Heart right ventricle (tissue), 16 donors: ENCODE data around the gene DOCK9. TPM values are rescaled to one million over a fixed set of nuclear protein-coding genes. Genes with fewer than 3 reads are reported as not detected.

ENCODE experiments used
- ATAC-seq, 8 donors: fragments of 200-7000 bp; cut with Tn5 transposase; one replicate each; pipeline ENCODE4 v1.9.1; 2020; ENCODE audit warnings: mild to moderate bottlenecking in 8 of 8, moderate library complexity in 8 of 8, moderate number of reproducible peaks in 1 of 8
- DNase-seq, 2 donors: peaks; one replicate each; pipeline ENCODE4 v3.0.0-alpha.2; 2020
- H3K27ac ChIP-seq, 10 donors: fragments of 200-600 bp; sonication (generic) in 2 of 10; one replicate each; pipeline versions ENCODE4 v1.5.0 to v1.8.0; 2020 to 2022; ENCODE audit warnings: mild to moderate bottlenecking in 3 of 10
- H3K27me3 ChIP-seq, 7 donors: fragments of 200-600 bp; one replicate each; pipeline ENCODE4 v1.8.0; 2021 to 2022; ENCODE audit warnings: mild to moderate bottlenecking in 2 of 7
- H3K36me3 ChIP-seq, 9 donors: fragments of 200-600 bp; sonication (generic) in 1 of 9; one replicate each; pipeline versions ENCODE4 v1.5.0 to v1.8.0; 2020 to 2022; ENCODE audit warnings: mild to moderate bottlenecking in 2 of 9
- H3K4me1 ChIP-seq, 9 donors: fragments of 200-600 bp; sonication (generic) in 1 of 9; one replicate each; pipeline versions ENCODE4 v1.5.0 to v1.8.0; 2020 to 2022; ENCODE audit warnings: mild to moderate bottlenecking in 4 of 9
- H3K4me3 ChIP-seq, 10 donors: fragments of 200-600 bp; sonication (generic) in 2 of 10; one replicate each; pipeline versions ENCODE4 v1.5.0 to v1.8.0; 2020 to 2022; ENCODE audit warnings: mild to moderate bottlenecking in 7 of 10, moderate library complexity in 2 of 10
- H3K9me3 ChIP-seq, 11 donors: fragments of 200-600 bp in 10 of 11; sonication (generic) in 2 of 11; one replicate each; pipeline versions ENCODE4 v1.5.0 to v1.8.0; 2013 to 2022; ENCODE audit warnings: mild to moderate bottlenecking in 2 of 11, control low read depth in 1 of 11, moderate library complexity in 1 of 11
- WGBS, 2 donors: extraction: QIAGEN DNeasy Blood & Tissue Kit; methylation state at CpG; one replicate each; pipeline ENCODE4 v1.1.7; 2013; ENCODE audit warnings: inconsistent platforms in 1 of 2; 5-methylcytosine and 5-hydroxymethylcytosine counted together
- intact Hi-C, 10 donors: fragments of 100-400 bp; cut with DNase I; formaldehyde crosslinking; loops; one replicate each; pipeline versions ENCODE4 v1.11.1 to v1.14.2; 2022
- polyA plus RNA-seq, 2 donors: library from polyadenylated mRNA; stranded (reverse); fragments of 200-250 nt; gene quantifications; one replicate each; pipeline ENCODE4 v1.2.3, GENCODE V29; 2013
- total RNA-seq, 10 donors: library from RNA; stranded (reverse); fragmentation: NEBNext Ultra II Directional in 3 of 10; extraction: Animal tissue kit (Norgen Biotek cat#: 25700) in 3 of 10; gene quantifications; one replicate each; pipeline versions ENCODE4 v1.2.1 to v1.2.4, GENCODE V29; 2021 to 2023
- TF ChIP-seq, protein P1 (sequence below), 9 donors: fragments of 200-600 bp; sonication (generic) in 2 of 9; IDR thresholded peaks; one replicate each; pipeline versions ENCODE4 v1.5.0 to v1.8.0; 2021 to 2022; ENCODE audit warnings: antibody characterized with exemption in 9 of 9, mild to moderate bottlenecking in 5 of 9, moderate library complexity in 1 of 9
- donor health status: Arrhythmogenic right ventricular cardiomyopathy.
- donor health status: ischemic (EF 13 %, LVEDD 7.1; RV severe dilation, severe dysfunction).
- donor health status: healthy with polysubstance abuse.
- donor health status: DM: no; HTN: yes; CAD: no.
- donor health status: DM: no; HTN: no; CAD: no.
- donor health status: ischemic (EF 25% LVEDD 6.9; RV normal size, moderate dysfunction).
- donor health status: ischemic (EF 25% LVEDD 5.7; RV mildly dilated, moderate dysfunction).
- donor health status: healthy.
- donor health status: DM: yes; HTN: yes; CAD: no.
- donor health status: Ischemic cardiomyopathy.
- donor health status: ischemic (EF 35%, LVEDD 5.7; RV mildly dilated, moderate dysfunction).
- donor health status: nonischemic (EF 11% LVEDD 7.7; RV severe dilation, severe dysfunction).
- donor health status: DM: yes; HTN: yes; CAD: no.
- donor health status: PGD.
- donor health status: ischemic (EF 29% LVEDD 5.4; RV normal size, mild dysfunction).
- donor health status: nonischemic (EF 23%, LVEDD 6.1; RV moderate dilation, normal function).

The DOCK9 gene
- total and polyA plus RNA-seq, 12 donors: 31.6 to 73.7 (median 43.4) TPM

DNA sequence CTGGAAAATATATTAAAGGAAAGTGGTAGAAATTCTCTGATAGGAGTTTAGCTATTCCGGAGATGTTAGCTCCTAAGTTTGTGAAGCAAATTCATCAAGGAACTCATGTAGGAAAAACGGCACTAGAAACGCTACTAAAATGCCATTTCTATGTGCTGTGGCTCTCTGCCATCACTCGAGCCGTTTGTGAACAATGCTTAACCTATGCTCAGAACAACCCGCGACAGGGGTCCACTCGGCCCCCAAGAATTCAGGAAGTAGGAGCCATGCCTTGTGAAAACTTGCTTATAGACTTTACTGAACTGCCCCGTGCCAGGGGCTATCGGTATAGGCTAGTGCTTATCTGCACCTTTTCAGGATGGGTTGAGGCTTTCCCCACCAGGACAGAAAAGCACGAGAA lies 211.2 kb downstream of the DOCK9 start:
- intact Hi-C loops: no loop called here
- peaks cover 0 to 8% (median 0%) of the 10 kb centered on the region in 7 donors for H3K27me3 ChIP-seq
- WGBS, 2 donors: 74 to 79% methylated on average over 11 of the region's 11 CpGs
- TF ChIP-seq, protein P1, sequence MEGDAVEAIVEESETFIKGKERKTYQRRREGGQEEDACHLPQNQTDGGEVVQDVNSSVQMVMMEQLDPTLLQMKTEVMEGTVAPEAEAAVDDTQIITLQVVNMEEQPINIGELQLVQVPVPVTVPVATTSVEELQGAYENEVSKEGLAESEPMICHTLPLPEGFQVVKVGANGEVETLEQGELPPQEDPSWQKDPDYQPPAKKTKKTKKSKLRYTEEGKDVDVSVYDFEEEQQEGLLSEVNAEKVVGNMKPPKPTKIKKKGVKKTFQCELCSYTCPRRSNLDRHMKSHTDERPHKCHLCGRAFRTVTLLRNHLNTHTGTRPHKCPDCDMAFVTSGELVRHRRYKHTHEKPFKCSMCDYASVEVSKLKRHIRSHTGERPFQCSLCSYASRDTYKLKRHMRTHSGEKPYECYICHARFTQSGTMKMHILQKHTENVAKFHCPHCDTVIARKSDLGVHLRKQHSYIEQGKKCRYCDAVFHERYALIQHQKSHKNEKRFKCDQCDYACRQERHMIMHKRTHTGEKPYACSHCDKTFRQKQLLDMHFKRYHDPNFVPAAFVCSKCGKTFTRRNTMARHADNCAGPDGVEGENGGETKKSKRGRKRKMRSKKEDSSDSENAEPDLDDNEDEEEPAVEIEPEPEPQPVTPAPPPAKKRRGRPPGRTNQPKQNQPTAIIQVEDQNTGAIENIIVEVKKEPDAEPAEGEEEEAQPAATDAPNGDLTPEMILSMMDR (IDR thresholded peaks at IDR 0.05): no peak
- DNase-seq (no peak), ATAC-seq (no peak)
- no peaks in the 10 kb centered on the region for H3K4me1 ChIP-seq
- H3K27ac ChIP-seq: no peak overlapping the region
- no peaks in the 10 kb centered on the region for H3K9me3 ChIP-seq
- no peak overlapping the region for H3K4me3 ChIP-seq
- no peaks in the 10 kb centered on the region for H3K36me3 ChIP-seq

DNA sequence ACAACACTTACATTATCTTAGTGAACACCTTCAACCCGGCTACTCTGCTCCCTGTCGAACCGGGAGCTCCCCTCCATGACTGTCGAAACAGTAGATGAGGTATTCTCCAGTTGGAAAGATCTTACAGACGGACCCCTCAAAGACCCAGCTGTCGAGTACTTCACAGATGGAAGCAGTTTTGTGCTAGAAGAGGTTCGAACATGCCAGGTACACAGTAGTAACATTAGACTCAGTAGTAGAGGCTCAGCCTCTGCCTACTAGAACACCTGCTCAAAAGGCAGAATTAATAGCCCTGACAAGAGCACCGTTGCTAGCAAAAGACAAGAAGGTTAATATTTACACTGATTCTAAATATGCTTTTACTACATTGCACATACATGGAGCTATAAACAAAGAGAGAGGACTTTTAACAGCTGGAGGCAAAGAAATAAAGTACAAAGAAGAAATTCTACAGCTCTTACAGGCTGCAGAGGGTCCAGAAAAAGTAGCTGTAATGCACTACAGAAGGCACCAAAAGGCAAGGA lies 211.8 kb downstream of the DOCK9 start:
- H3K4me1 ChIP-seq: no peaks in the 10 kb centered on the region
- intact Hi-C loops: no loop called here
- no peaks in the 10 kb centered on the region for H3K36me3 ChIP-seq
- DNase-seq (no peak), ATAC-seq (no peak)
- TF ChIP-seq, protein P1 (IDR thresholded peaks at IDR 0.05): no peak
- WGBS, 2 donors: 89 to 90% methylated on average over 8 of the region's 8 CpGs
- peaks cover 0 to 8% (median 0%) of the 10 kb centered on the region in 7 donors for H3K27me3 ChIP-seq
- no peaks in the 10 kb centered on the region for H3K9me3 ChIP-seq
- H3K4me3 ChIP-seq: no peak overlapping the region
- H3K27ac ChIP-seq: no peak overlapping the region

DNA sequence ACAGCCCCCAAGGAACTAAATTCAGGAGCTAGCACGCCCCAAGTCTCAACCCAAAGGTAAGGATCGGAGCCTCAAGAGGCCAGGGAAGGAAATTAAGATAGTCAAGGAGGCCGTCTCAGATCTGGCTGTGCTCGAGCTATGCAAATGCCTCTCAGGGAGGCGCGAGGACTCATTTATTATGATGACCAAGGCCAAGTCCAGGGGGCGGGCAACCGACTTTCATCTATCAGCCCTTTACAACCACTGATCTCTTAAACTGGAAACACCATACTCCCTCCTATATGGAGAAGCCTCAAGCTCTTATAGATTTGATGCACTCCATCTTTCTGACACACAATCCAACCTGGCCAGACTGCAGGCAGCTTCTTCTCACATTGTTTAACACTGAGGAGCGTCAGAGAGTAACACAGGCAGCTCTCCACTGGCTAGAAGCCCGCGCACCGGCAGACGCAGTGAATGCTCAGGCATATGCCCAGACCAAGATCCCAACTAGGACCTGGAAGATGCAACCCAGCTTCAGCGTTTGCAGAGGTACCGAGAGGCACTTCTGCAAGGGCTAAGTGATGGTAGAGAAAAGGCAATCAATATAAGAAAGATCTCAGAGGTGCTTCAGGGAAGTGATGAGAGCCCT lies 215.8 kb downstream of the DOCK9 start:
- Histone ChIP-seq H3K4me3 (peak overlapping the region in 7 of 10 donors; percentile 10 to 30 (median 24)), H3K27ac (no peak overlapping the region), H3K9me3 (no peaks in the 10 kb centered on the region), H3K4me1 (no peaks in the 10 kb centered on the region), H3K36me3 (no peaks in the 10 kb centered on the region), H3K27me3 (peaks cover 0 to 8% (median 0%) of the 10 kb centered on the region in 7 donors)
- 82 to 88% methylated on average over 15 of the region's 15 CpGs for WGBS, 2 donors
- DNase-seq (no peak), ATAC-seq (no peak)
- intact Hi-C loops: no loop called here
- TF ChIP-seq, protein P1 (IDR thresholded peaks at IDR 0.05): no peak

DNA sequence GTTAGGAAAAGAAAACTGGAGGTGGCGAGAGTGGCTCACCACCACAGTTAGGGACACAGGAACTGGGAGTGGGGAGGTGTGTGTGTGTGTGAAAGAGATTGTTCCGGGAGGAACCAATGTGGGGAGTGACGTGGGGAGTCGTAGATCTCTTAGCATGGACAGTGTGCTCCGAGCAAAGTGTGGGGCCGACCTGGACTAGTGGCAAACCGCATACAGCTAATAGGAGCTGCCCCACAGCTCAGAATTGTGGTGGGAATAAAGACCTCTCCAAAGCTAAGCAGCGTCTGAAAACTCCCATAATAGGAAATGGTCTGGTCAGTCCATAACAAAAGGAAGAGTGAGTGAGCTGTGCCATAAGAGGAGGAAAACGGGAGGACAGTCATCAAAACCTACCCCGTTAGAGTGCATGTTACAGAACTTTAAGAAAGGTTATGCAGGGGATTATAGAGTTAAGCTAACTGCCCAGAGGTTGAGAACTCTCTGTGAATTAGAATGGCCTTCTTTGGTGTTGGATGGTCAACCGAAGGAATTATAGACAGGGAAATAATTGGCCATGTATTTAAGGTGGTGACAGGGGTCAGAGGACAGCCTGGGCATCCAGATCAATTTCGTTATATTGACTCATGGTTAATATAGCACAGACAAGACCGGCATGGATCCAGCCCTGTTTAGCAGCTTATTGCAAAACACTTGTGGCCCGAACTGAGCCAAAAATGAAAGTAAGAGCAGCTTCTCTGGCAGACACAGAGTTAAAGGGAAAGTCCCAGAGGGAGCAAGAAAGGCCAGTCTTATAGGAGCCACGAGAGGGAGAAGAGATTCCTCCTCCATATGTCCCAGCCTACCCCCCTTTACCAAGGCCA lies 216.5 kb downstream of the DOCK9 start:
- no peak for DNase-seq
- Histone ChIP-seq H3K27ac (no peak overlapping the region), H3K4me1 (no peaks in the 10 kb centered on the region), H3K36me3 (no peaks in the 10 kb centered on the region), H3K27me3 (peaks cover 0 to 1% (median under 1%) of the 10 kb centered on the region in 7 donors), H3K9me3 (no peaks in the 10 kb centered on the region), H3K4me3 (peak overlapping the region in 7 of 10 donors; percentile 10 to 30 (median 24))
- TF ChIP-seq, protein P1 (IDR thresholded peaks at IDR 0.05): no peak
- intact Hi-C loops: no loop called here
- peak in 1 of 8 donors; percentile 27 for ATAC-seq
- WGBS, 2 donors: 72 to 74% methylated on average over 15 of the region's 15 CpGs
